Mesenchymal stem cell (in vitro differentiated cells and primary cell): ENCODE data around the gene PKIG.

Experiments
- DNase-seq: peaks from one replicate; pipeline ENCODE4 v3.0.0-alpha.2; 2013
- H2AFZ ChIP-seq: one replicate; pipeline ENCODE4 v1.6.1; 2013; ENCODE audit warnings: low read depth, mild to moderate bottlenecking, control low read depth, inconsistent platforms, low read length, moderate library complexity
- H2AK5ac ChIP-seq: 2 replicates; pipeline ENCODE4 v1.6.1; 2013; ENCODE audit warnings: low read length, moderate library complexity, mild to moderate bottlenecking, inconsistent platforms; ENCODE audit not compliant: severe bottlenecking
- H2BK120ac ChIP-seq: one replicate; pipeline ENCODE4 v1.6.1; 2013; ENCODE audit warnings: low read depth, mild to moderate bottlenecking, inconsistent platforms, low read length, moderate library complexity
- H2BK12ac ChIP-seq, 2 experiments: one replicate each; pipeline ENCODE4 v1.6.1; 2013; ENCODE audit warnings: inconsistent platforms in 2 of 2, low read length in 2 of 2, mild to moderate bottlenecking in 2 of 2, moderate library complexity in 2 of 2, control low read depth in 1 of 2
- H2BK15ac ChIP-seq: one replicate; pipeline ENCODE4 v1.6.1; 2013; ENCODE audit warnings: mild to moderate bottlenecking, low read depth, inconsistent platforms; ENCODE audit not compliant: poor library complexity, severe bottlenecking
- H2BK5ac ChIP-seq: 2 replicates; pipeline ENCODE4 v1.6.1; 2013; ENCODE audit warnings: low read depth, mild to moderate bottlenecking, low read length, control low read depth, inconsistent platforms; ENCODE audit not compliant: poor library complexity, severe bottlenecking
- H3K14ac ChIP-seq, 2 experiments: one replicate each; pipeline ENCODE4 v1.6.1; 2013; ENCODE audit warnings: inconsistent platforms in 2 of 2, low read length in 2 of 2, control low read depth in 1 of 2, mild to moderate bottlenecking in 1 of 2, moderate library complexity in 1 of 2
- H3K18ac ChIP-seq, 2 experiments: one replicate each; pipeline ENCODE4 v1.6.1; 2013; ENCODE audit warnings: inconsistent platforms in 2 of 2, low read length in 2 of 2, control low read depth in 1 of 2, low read depth in 1 of 2, mild to moderate bottlenecking in 1 of 2
- H3K23ac ChIP-seq, 2 experiments: one replicate each; pipeline ENCODE4 v1.6.1; 2013; ENCODE audit warnings: inconsistent platforms in 2 of 2, low read length in 2 of 2, mild to moderate bottlenecking in 2 of 2, moderate library complexity in 2 of 2, control low read depth in 1 of 2
- H3K27ac ChIP-seq: 2 replicates; pipeline ENCODE4 v1.5.1; 2013; ENCODE audit warnings: mild to moderate bottlenecking, moderate library complexity, low read length, control low read depth, inconsistent platforms; ENCODE audit not compliant: poor library complexity, severe bottlenecking
- H3K27me3 ChIP-seq, 2 experiments: 2 replicates each; pipeline versions ENCODE4 v1.6.1 to v1.7.0; 2013; ENCODE audit warnings: low read length in 2 of 2, mild to moderate bottlenecking in 2 of 2, moderate library complexity in 2 of 2, control low read depth in 1 of 2, inconsistent platforms in 1 of 2; ENCODE audit not compliant: control insufficient read depth in 1 of 2, insufficient read depth in 1 of 2
- H3K36me3 ChIP-seq, 2 experiments: 2 replicates each; pipeline versions ENCODE4 v1.6.1 to v1.7.0; 2013; ENCODE audit warnings: low read length in 2 of 2, control low read depth in 1 of 2, inconsistent platforms in 1 of 2, low read depth in 1 of 2, mild to moderate bottlenecking in 1 of 2; ENCODE audit not compliant: insufficient read depth in 2 of 2, control insufficient read depth in 1 of 2
- H3K4ac ChIP-seq, 2 experiments: one replicate each; pipeline ENCODE4 v1.6.1; 2013; ENCODE audit warnings: inconsistent platforms in 2 of 2, low read length in 2 of 2, mild to moderate bottlenecking in 2 of 2, moderate library complexity in 2 of 2, control low read depth in 1 of 2, low read depth in 1 of 2
- H3K4me1 ChIP-seq: 2 replicates; pipeline ENCODE4 v1.6.1; 2013; ENCODE audit warnings: low read depth, low read length, control low read depth; ENCODE audit not compliant: control insufficient read depth, insufficient read depth
- H3K4me2 ChIP-seq: 2 replicates; pipeline ENCODE4 v1.6.1; 2013; ENCODE audit warnings: low read length, mild to moderate bottlenecking, inconsistent platforms; ENCODE audit not compliant: poor library complexity, severe bottlenecking
- H3K4me3 ChIP-seq, 2 experiments: 2 replicates each; pipeline versions ENCODE4 v1.5.1 to v1.7.0; 2013; ENCODE audit warnings: low read length in 2 of 2, mild to moderate bottlenecking in 2 of 2, control low read depth in 1 of 2, low read depth in 1 of 2; ENCODE audit not compliant: insufficient read depth in 1 of 2
- H3K79me1 ChIP-seq: replicated peaks from 2 replicates; pipeline ENCODE4 v1.6.1; 2013; ENCODE audit warnings: mild to moderate bottlenecking, control low read depth, low read length, inconsistent platforms; ENCODE audit not compliant: poor library complexity, severe bottlenecking
- H3K9ac ChIP-seq: 2 replicates; pipeline ENCODE4 v1.7.0; 2013; ENCODE audit warnings: mild to moderate bottlenecking, low read length, moderate library complexity
- H3K9me3 ChIP-seq: 2 replicates; pipeline ENCODE4 v1.7.0; 2013; ENCODE audit warnings: mild to moderate bottlenecking, low read length; ENCODE audit not compliant: control insufficient read depth
- H4K8ac ChIP-seq: one replicate; pipeline ENCODE4 v1.6.1; 2013; ENCODE audit warnings: inconsistent platforms, mild to moderate bottlenecking, low read length, moderate library complexity
- H4K91ac ChIP-seq: one replicate; pipeline ENCODE4 v1.6.1; 2013; ENCODE audit warnings: mild to moderate bottlenecking, low read length, inconsistent platforms
- WGBS: methylation state at CpG from one replicate; pipeline ENCODE4 v1.1.7; 2013; ENCODE audit warnings: mixed read lengths; 5-methylcytosine and 5-hydroxymethylcytosine counted together

The PKIG gene

GRCh38 chr20:44656448-44656847 is 74.1 kb downstream of the PKIG start:
- no peak overlapping the region for H2BK5ac ChIP-seq
- H4K8ac ChIP-seq, result no peak overlapping the region
- no peak overlapping the region for H3K27ac ChIP-seq
- no peaks in the 10 kb centered on the region for H3K9me3 ChIP-seq
- H2BK12ac ChIP-seq, result no peak overlapping the region
- H3K14ac ChIP-seq, result no peak overlapping the region
- H3K4me3 ChIP-seq, result no peak overlapping the region
- no peak overlapping the region for H2BK15ac ChIP-seq
- H3K18ac ChIP-seq, result no peak overlapping the region
- H3K4me2 ChIP-seq, result no peak overlapping the region
- H3K36me3 ChIP-seq, result no peaks in the 10 kb centered on the region
- H4K91ac ChIP-seq, result no peak overlapping the region
- H3K27me3 ChIP-seq, result peaks cover 12% of the 10 kb centered on the region in 2 experiments
- no peak overlapping the region for H2AK5ac ChIP-seq
- H3K23ac ChIP-seq, result no peak overlapping the region
- peaks cover 3% of the 10 kb centered on the region for H3K4me1 ChIP-seq
- 93% methylated on average over 1 of the region's 3 CpGs for WGBS
- H2AFZ ChIP-seq, result no peak overlapping the region
- H3K79me1 ChIP-seq, result peaks cover 1% of the 10 kb centered on the region
- no peak for DNase-seq
- H3K4ac ChIP-seq, result no peak overlapping the region
- H2BK120ac ChIP-seq, result no peak overlapping the region
- H3K9ac ChIP-seq, result no peak overlapping the region

DNA sequence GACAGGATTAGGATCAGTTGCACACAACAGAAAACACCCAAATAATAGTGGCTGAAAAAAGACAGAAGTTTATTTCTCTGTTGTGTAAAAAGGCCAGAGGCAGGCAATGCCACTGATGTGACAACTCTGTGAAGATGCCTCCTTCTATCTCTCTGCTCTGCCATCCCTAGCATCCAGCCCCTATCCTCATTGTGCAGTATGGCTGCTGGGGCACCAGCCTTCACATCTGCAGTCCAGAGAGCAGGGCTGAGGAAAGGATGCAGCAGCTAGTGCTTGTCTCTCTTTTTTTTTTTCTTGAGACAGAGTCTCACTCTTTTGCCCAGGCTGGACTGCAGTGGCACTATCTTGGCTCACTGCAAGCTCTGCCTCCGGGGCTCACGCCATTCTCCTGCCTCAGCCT is 75.5 kb downstream of the PKIG start:
- Histone ChIP-seq H2AK5ac (no peak overlapping the region), H3K18ac (no peak overlapping the region), H2BK12ac (no peak overlapping the region), H2BK5ac (no peak overlapping the region), H3K4me3 (no peak overlapping the region), H3K79me1 (no peaks in the 10 kb centered on the region), H3K14ac (no peak overlapping the region), H3K4ac (no peak overlapping the region), H3K4me2 (no peak overlapping the region), H3K27me3 (peaks cover 12 to 14% of the 10 kb centered on the region in 2 experiments), H3K9ac (no peak overlapping the region), H4K8ac (no peak overlapping the region), H3K36me3 (no peaks in the 10 kb centered on the region), H3K27ac (no peak overlapping the region), H3K23ac (no peak overlapping the region), H3K9me3 (no peaks in the 10 kb centered on the region), H3K4me1 (peaks cover 2% of the 10 kb centered on the region), H2BK120ac (no peak overlapping the region), H2AFZ (no peak overlapping the region), H4K91ac (no peak overlapping the region), H2BK15ac (no peak overlapping the region)
- WGBS, result 93% methylated on average over 2 of the region's 2 CpGs
- DNase-seq, result no peak

DNA sequence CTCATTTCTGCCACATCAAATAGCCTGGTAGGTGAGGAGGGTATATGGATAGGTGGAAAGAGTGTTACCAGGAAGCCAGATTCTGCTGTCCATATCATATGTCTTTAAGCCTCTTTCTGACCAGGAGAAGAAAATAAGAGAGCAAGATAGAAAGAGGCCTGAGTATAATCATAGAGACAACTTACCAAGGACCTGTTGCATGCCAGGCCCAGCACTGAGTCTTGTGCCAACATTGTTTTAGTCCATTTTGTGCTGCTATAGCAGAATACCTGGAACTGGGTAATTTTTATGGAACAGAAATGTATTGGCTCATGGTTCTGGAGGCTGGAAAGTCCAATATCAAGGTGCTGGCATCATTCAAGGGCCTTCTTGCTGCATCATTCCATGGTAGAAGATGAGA is 76.4 kb downstream of the PKIG start:
- Histone ChIP-seq H3K36me3 (no peaks in the 10 kb centered on the region), H3K9ac (no peak overlapping the region), H3K79me1 (no peaks in the 10 kb centered on the region), H2BK120ac (no peak overlapping the region), H3K4me2 (no peak overlapping the region), H3K9me3 (no peaks in the 10 kb centered on the region), H4K8ac (no peak overlapping the region), H2BK5ac (no peak overlapping the region), H2AK5ac (no peak overlapping the region), H3K23ac (no peak overlapping the region), H3K4me3 (no peak overlapping the region), H3K14ac (no peak overlapping the region), H3K18ac (no peak overlapping the region), H2BK15ac (no peak overlapping the region), H2BK12ac (no peak overlapping the region), H4K91ac (no peak overlapping the region), H3K4ac (no peak overlapping the region), H3K4me1 (no peaks in the 10 kb centered on the region), H2AFZ (no peak overlapping the region), H3K27ac (no peak overlapping the region), H3K27me3 (peaks cover 12 to 17% of the 10 kb centered on the region in 2 experiments)
- DNase-seq, result no peak

- no peak overlapping the region for H3K4me2 ChIP-seq
- H3K18ac ChIP-seq, result no peak overlapping the region
- no peak overlapping the region for H3K4me3 ChIP-seq
- no peak overlapping the region for H4K8ac ChIP-seq
- H2BK12ac ChIP-seq, result no peak overlapping the region
- H4K91ac ChIP-seq, result no peak overlapping the region
- no peak overlapping the region for H3K4ac ChIP-seq
- WGBS, result 76% methylated on average over 2 of the region's 2 CpGs
- no peak overlapping the region for H2BK5ac ChIP-seq
- DNase-seq, result no peak
- H3K23ac ChIP-seq, result no peak overlapping the region
- no peaks in the 10 kb centered on the region for H3K79me1 ChIP-seq
- no peaks in the 10 kb centered on the region for H3K4me1 ChIP-seq
- H3K27me3 ChIP-seq, result peaks cover 9 to 22% of the 10 kb centered on the region in 2 experiments
- H3K27ac ChIP-seq, result no peak overlapping the region
- H3K14ac ChIP-seq, result no peak overlapping the region
- H2AFZ ChIP-seq, result no peak overlapping the region
- no peak overlapping the region for H2AK5ac ChIP-seq
- H2BK15ac ChIP-seq, result no peak overlapping the region
- no peak overlapping the region for H3K9ac ChIP-seq
- no peak overlapping the region for H2BK120ac ChIP-seq
- H3K36me3 ChIP-seq, result no peaks in the 10 kb centered on the region
- H3K9me3 ChIP-seq, result no peaks in the 10 kb centered on the region
Measured at GRCh38 chr20:44659931-44660330, 77.6 kb downstream of the PKIG start.
